ENCODE measurements around the gene SPOPL. TPM values are rescaled to one million over a fixed set of nuclear protein-coding genes. Genes with fewer than 3 reads are reported as not detected.

The SPOPL gene
- total and polyA plus RNA-seq, 2 donors (not counting 1 experiment from before 2014, with no cell fraction given): 14.0 to 53.6 TPM

GRCh38 chr2:138492160-138492559 is 9.4 kb upstream of the SPOPL start:
- ChIA-PET CTCF (interaction anchor here (1.2 kb wide), 1 partner anchor 20 kb away, joined by 3 read pairs; no protein-coding TSS in a partner anchor), POLR2A (no interaction called here)
- no peak overlapping the region for H3K4me3 Mint-ChIP-seq
- DNase-seq (no peak), ATAC-seq (ENCODE audit: low read depth) (no peak)
- Histone ChIP-seq H3K9me3 (ENCODE audit: control extremely low read depth in 1 of 3, control insufficient read depth in 2 of 3, insufficient read depth in 1 of 3, low read length in 2 of 3) (no peaks in the 10 kb centered on the region), H3K4me1 (ENCODE audit: control insufficient read depth in 2 of 2, insufficient read depth in 2 of 2, low read length in 2 of 2) (no peaks in the 10 kb centered on the region), H3K79me2 (ENCODE audit: control insufficient read depth, insufficient read depth, low read length) (no peaks in the 10 kb centered on the region), H3K9ac (ENCODE audit: low read length) (no peak overlapping the region), H4K20me1 (ENCODE audit: control insufficient read depth, insufficient read depth, low read length, poor library complexity, severe bottlenecking) (no peaks in the 10 kb centered on the region), H2AFZ (ENCODE audit: insufficient read depth, low read depth, low read length, poor library complexity, severe bottlenecking) (no peak overlapping the region), H3K27me3 (replicated peaks in 1 of 4; ENCODE audit: control extremely low read depth in 1 of 4, control insufficient read depth in 3 of 4, insufficient read depth in 4 of 4, low read length in 3 of 4) (no peaks in the 10 kb centered on the region), H3K4me3 (ENCODE audit: control extremely low read depth in 1 of 5, extremely low read depth in 1 of 5, insufficient read depth in 1 of 5, low read depth in 2 of 5, low read length in 4 of 5) (no peak overlapping the region), H3K27ac (ENCODE audit: low read length in 2 of 2) (no peak overlapping the region), H3K36me3 (replicated peaks in 1 of 2; ENCODE audit: control extremely low read depth in 1 of 2, control insufficient read depth in 1 of 2, extremely low read depth in 1 of 2, insufficient read depth in 2 of 2, low read length in 1 of 2) (no peaks in the 10 kb centered on the region), H3K4me2 (replicated peaks; ENCODE audit: low read depth, low read length, poor library complexity, severe bottlenecking) (no peak overlapping the region)
- TF ChIP-seq EZH2 (IDR thresholded peaks at IDR 0.05; ENCODE audit: borderline replicate concordance, insufficient read depth, low read depth, low read length, poor library complexity, severe bottlenecking) (no peak), CTCF (IDR thresholded peaks at IDR 0.05) (no peak)
- no peaks in the 10 kb centered on the region for H3K9me3 Mint-ChIP-seq (ENCODE audit: insufficient read depth)
- H3K27ac Mint-ChIP-seq: no peak overlapping the region
- intact Hi-C loops (cut with micrococcal nuclease): no loop called here
- no CpG with 5 or more reads among the region's 2 CpGs for WGBS (ENCODE audit: insufficient coverage)
- no peaks in the 10 kb centered on the region for H3K4me1 Mint-ChIP-seq
- H3K27me3 Mint-ChIP-seq: no peaks in the 10 kb centered on the region

GRCh38 chr2:138493334-138493733 is 8.2 kb upstream of the SPOPL start:
- Mint-ChIP-seq H3K4me1 (no peaks in the 10 kb centered on the region), H3K9me3 (ENCODE audit: insufficient read depth) (no peaks in the 10 kb centered on the region), H3K4me3 (no peak overlapping the region), H3K27me3 (no peaks in the 10 kb centered on the region), H3K27ac (no peak overlapping the region)
- no CpG with 5 or more reads among the region's 4 CpGs for WGBS (ENCODE audit: insufficient coverage)
- Histone ChIP-seq H3K27ac (ENCODE audit: low read length in 2 of 2) (no peak overlapping the region), H3K9me3 (ENCODE audit: control extremely low read depth in 1 of 3, control insufficient read depth in 2 of 3, insufficient read depth in 1 of 3, low read length in 2 of 3) (no peaks in the 10 kb centered on the region), H3K36me3 (replicated peaks in 1 of 2; ENCODE audit: control extremely low read depth in 1 of 2, control insufficient read depth in 1 of 2, extremely low read depth in 1 of 2, insufficient read depth in 2 of 2, low read length in 1 of 2) (no peaks in the 10 kb centered on the region), H3K4me1 (ENCODE audit: control insufficient read depth in 2 of 2, insufficient read depth in 2 of 2, low read length in 2 of 2) (no peaks in the 10 kb centered on the region), H3K27me3 (replicated peaks in 1 of 4; ENCODE audit: control extremely low read depth in 1 of 4, control insufficient read depth in 3 of 4, insufficient read depth in 4 of 4, low read length in 3 of 4) (no peaks in the 10 kb centered on the region), H3K9ac (ENCODE audit: low read length) (no peak overlapping the region), H2AFZ (ENCODE audit: insufficient read depth, low read depth, low read length, poor library complexity, severe bottlenecking) (no peak overlapping the region), H3K79me2 (ENCODE audit: control insufficient read depth, insufficient read depth, low read length) (no peaks in the 10 kb centered on the region), H4K20me1 (ENCODE audit: control insufficient read depth, insufficient read depth, low read length, poor library complexity, severe bottlenecking) (no peaks in the 10 kb centered on the region), H3K4me3 (ENCODE audit: control extremely low read depth in 1 of 5, extremely low read depth in 1 of 5, insufficient read depth in 1 of 5, low read depth in 2 of 5, low read length in 4 of 5) (no peak overlapping the region), H3K4me2 (replicated peaks; ENCODE audit: low read depth, low read length, poor library complexity, severe bottlenecking) (no peak overlapping the region)
- no peak for DNase-seq
- intact Hi-C loops (cut with micrococcal nuclease): no loop called here
- TF ChIP-seq CTCF (IDR thresholded peaks at IDR 0.05) (no peak), EZH2 (IDR thresholded peaks at IDR 0.05; ENCODE audit: borderline replicate concordance, insufficient read depth, low read depth, low read length, poor library complexity, severe bottlenecking) (no peak)
- POLR2A ChIA-PET: no interaction called here
- ATAC-seq (ENCODE audit: low read depth): no peak
- CTCF ChIA-PET: no interaction called here

Measured in B cell (primary cell).